Ishikawa (cell line): ENCODE measurements around the gene GFRA1.

Experiments used
- CEBPB ChIP-seq: IDR thresholded peaks from 2 replicates; pipeline ENCODE4 v1.6.1; 2012
- CREB1 ChIP-seq: IDR thresholded peaks from 2 replicates; pipeline ENCODE4 v1.6.1; 2012; ENCODE audit warnings: low read depth
- EGR1 ChIP-seq: IDR thresholded peaks from 2 replicates; pipeline ENCODE4 v1.6.1; 2012
- EP300 ChIP-seq: IDR thresholded peaks from 2 replicates; pipeline ENCODE4 v1.6.1; 2012; ENCODE audit warnings: borderline replicate concordance
- FOXM1 ChIP-seq: IDR thresholded peaks from 2 replicates; pipeline ENCODE4 v1.6.1; 2012; ENCODE audit warnings: low read depth, borderline replicate concordance
- NFIC ChIP-seq: IDR thresholded peaks from 2 replicates; pipeline ENCODE4 v1.6.1; 2012
- RAD21 ChIP-seq: IDR thresholded peaks from 2 replicates; pipeline ENCODE4 v1.6.1; 2012; ENCODE audit warnings: low read depth
- TAF1 ChIP-seq: IDR thresholded peaks from 2 replicates; pipeline ENCODE4 v1.6.1; 2012; ENCODE audit warnings: low read depth, mild to moderate bottlenecking
- TCF12 ChIP-seq: IDR thresholded peaks from 2 replicates; pipeline ENCODE4 v1.6.1; 2012; ENCODE audit warnings: low read depth
- YY1 ChIP-seq: IDR thresholded peaks from 2 replicates; pipeline ENCODE4 v1.6.1; 2012; ENCODE audit warnings: low read depth
- ZBTB7A ChIP-seq: IDR thresholded peaks from 2 replicates; pipeline ENCODE4 v1.6.1; 2012; ENCODE audit warnings: low read depth
- TF ChIP-seq, protein P1 (sequence below): IDR thresholded peaks from 2 replicates; pipeline ENCODE4 v1.6.1; 2012
- TF ChIP-seq, protein P2 (sequence below): IDR thresholded peaks from 2 replicates; pipeline ENCODE4 v1.6.1; 2012; ENCODE audit warnings: low read depth, mild to moderate bottlenecking
- TF ChIP-seq, protein P3 (sequence below): IDR thresholded peaks from 2 replicates; pipeline ENCODE4 v1.6.1; 2012

DNA sequence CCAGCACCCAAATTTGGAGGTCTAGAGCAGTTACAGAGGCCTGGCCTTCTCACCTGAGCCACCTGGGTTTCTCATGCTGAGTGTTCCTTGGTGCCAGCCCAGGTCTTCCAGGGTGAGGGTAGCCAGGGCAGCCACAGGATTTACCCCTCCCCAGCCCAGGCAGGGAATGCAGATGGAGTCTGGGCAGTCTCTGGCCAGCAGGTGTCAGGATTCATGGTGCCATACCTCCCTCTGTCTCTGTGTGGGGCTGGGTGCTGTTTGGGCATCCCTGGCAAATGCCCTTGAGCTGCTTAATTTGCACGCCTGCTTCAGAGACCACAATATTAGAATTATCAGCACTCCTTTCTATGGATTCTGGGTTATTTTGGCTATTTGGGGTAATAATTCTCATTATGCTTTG is 246.7 kb downstream of the GFRA1 start:
- TF ChIP-seq, protein P1, sequence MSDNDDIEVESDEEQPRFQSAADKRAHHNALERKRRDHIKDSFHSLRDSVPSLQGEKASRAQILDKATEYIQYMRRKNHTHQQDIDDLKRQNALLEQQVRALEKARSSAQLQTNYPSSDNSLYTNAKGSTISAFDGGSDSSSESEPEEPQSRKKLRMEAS = no peak
- TF ChIP-seq RAD21 = no peak
- no peak for TF ChIP-seq CREB1
- TF ChIP-seq, protein P2, sequence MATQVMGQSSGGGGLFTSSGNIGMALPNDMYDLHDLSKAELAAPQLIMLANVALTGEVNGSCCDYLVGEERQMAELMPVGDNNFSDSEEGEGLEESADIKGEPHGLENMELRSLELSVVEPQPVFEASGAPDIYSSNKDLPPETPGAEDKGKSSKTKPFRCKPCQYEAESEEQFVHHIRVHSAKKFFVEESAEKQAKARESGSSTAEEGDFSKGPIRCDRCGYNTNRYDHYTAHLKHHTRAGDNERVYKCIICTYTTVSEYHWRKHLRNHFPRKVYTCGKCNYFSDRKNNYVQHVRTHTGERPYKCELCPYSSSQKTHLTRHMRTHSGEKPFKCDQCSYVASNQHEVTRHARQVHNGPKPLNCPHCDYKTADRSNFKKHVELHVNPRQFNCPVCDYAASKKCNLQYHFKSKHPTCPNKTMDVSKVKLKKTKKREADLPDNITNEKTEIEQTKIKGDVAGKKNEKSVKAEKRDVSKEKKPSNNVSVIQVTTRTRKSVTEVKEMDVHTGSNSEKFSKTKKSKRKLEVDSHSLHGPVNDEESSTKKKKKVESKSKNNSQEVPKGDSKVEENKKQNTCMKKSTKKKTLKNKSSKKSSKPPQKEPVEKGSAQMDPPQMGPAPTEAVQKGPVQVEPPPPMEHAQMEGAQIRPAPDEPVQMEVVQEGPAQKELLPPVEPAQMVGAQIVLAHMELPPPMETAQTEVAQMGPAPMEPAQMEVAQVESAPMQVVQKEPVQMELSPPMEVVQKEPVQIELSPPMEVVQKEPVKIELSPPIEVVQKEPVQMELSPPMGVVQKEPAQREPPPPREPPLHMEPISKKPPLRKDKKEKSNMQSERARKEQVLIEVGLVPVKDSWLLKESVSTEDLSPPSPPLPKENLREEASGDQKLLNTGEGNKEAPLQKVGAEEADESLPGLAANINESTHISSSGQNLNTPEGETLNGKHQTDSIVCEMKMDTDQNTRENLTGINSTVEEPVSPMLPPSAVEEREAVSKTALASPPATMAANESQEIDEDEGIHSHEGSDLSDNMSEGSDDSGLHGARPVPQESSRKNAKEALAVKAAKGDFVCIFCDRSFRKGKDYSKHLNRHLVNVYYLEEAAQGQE = no peak
- TF ChIP-seq ZBTB7A = no peak
- no peak for TF ChIP-seq EP300
- TF ChIP-seq FOXM1 = no peak
- TF ChIP-seq, protein P3, sequence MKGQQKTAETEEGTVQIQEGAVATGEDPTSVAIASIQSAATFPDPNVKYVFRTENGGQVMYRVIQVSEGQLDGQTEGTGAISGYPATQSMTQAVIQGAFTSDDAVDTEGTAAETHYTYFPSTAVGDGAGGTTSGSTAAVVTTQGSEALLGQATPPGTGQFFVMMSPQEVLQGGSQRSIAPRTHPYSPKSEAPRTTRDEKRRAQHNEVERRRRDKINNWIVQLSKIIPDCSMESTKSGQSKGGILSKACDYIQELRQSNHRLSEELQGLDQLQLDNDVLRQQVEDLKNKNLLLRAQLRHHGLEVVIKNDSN = no peak
- no peak for TF ChIP-seq TAF1
- no peak for TF ChIP-seq CEBPB
- TF ChIP-seq EGR1 = no peak
- no peak for TF ChIP-seq NFIC
- TF ChIP-seq TCF12 = no peak
- no peak for TF ChIP-seq YY1
